AG09309 (cell line): ENCODE results near the gene IFT80.

Experiments
- DNase-seq: peaks from one replicate; pipeline ENCODE4 v3.0.0-alpha.2; 2010; ENCODE audit warnings: low read depth
- H3K4me3 ChIP-seq: 2 replicates; pipeline ENCODE4 v1.5.1; 2011; ENCODE audit warnings: mild to moderate bottlenecking, low read depth, low read length, moderate library complexity; ENCODE audit not compliant: control insufficient read depth
- CTCF ChIP-seq: IDR thresholded peaks from 2 replicates; pipeline ENCODE4 v1.5.1; 2011; ENCODE audit warnings: mild to moderate bottlenecking, low read depth, low read length, inconsistent platforms; ENCODE audit not compliant: insufficient read depth, control insufficient read depth; ENCODE audit errors: missing control alignments

The IFT80 gene

GRCh38 chr3:160218136-160218535 is 180.9 kb downstream of the IFT80 start:
- H3K4me3 ChIP-seq: no peak overlapping the region
- TF ChIP-seq CTCF: no peak
- no peak for DNase-seq

- no peak for TF ChIP-seq CTCF
- no peak overlapping the region for H3K4me3 ChIP-seq
- no peak for DNase-seq
These were observed 181.3 kb downstream of the IFT80 start for GRCh38 chr3:160217675-160218074.

- no peak for DNase-seq
- no peak for TF ChIP-seq CTCF
These were observed 185.8 kb downstream of the IFT80 start for GRCh38 chr3:160213191-160213590.

GRCh38 chr3:160210799-160211221 is 188.2 kb downstream of the IFT80 start:
- peak; percentile 28 for DNase-seq
- no peak overlapping the region for H3K4me3 ChIP-seq
- TF ChIP-seq CTCF: peak; percentile 43

More at GRCh38 chr3:160213191-160213590, 185.8 kb downstream of the IFT80 start:
- H3K4me3 ChIP-seq: no peak overlapping the region

- DNase-seq: no peak
- no peak overlapping the region for H3K4me3 ChIP-seq
- no peak for TF ChIP-seq CTCF
These were observed 188.7 kb downstream of the IFT80 start for GRCh38 chr3:160210341-160210740.
